ENCODE data around the gene KNDC1.

KNDC1 gene

DNA sequence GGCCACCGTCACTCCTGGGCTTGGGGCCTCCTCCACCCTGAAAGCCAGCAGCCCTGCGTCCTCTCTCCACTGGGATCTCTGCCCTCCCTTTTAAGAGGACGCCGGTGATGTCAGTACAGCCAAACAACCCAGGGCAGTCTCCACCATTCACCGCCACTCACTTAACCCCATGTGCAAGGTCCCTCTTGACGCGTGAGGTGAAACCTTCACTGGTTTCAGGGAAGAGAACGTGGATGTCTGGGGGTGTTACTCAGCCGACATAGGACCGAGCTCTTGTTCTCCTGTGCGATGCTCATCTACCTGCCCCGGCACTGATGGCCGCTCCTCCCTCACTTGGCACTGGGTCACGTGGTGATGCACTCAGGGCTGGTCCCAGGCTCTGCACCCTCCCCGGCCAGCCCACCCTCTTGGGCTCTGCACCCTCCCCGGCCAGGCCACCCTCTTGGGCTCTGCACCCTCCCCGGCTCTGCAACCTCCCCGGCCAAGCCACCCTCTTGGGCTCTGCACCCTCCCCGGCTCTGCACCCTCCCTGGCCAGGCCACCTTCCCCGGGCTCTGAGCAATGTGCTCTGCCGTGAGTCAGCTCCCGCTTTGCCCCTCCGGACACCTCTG is 36.2 kb upstream of the KNDC1 start:
- no peaks in the 10 kb centered on the region for H3K27me3 ChIP-seq (ENCODE audit: insufficient read depth, low read length, poor library complexity)
- no peaks in the 10 kb centered on the region for H3K4me1 ChIP-seq (ENCODE audit: control insufficient read depth, low read depth, low read length)
- H3K79me2 ChIP-seq (ENCODE audit: control insufficient read depth, insufficient read depth, low read length), result no peaks in the 10 kb centered on the region
- H3K27ac ChIP-seq (ENCODE audit: low read depth, low read length), result no peak overlapping the region
- H3K36me3 ChIP-seq (ENCODE audit: control insufficient read depth, insufficient read depth, low read length), result no peaks in the 10 kb centered on the region
- no peak overlapping the region for H3K4me2 ChIP-seq (ENCODE audit: low read length)
- no peak overlapping the region for H2AK5ac ChIP-seq (ENCODE audit: low read length)
- no CpG with 5 or more reads among the region's 23 CpGs for WGBS (ENCODE audit: extremely low coverage, insufficient coverage, low lambda C conversion rate)
- H2BK120ac ChIP-seq (ENCODE audit: low read depth, low read length), result no peak overlapping the region
- no peak overlapping the region for H3K4me3 ChIP-seq (ENCODE audit: low read length)
- no peak overlapping the region for H4K8ac ChIP-seq (ENCODE audit: low read depth, low read length)
- H3K56ac ChIP-seq (ENCODE audit: low read length), result no peak overlapping the region
- H3K18ac ChIP-seq (ENCODE audit: low read length), result no peak overlapping the region
- H4K5ac ChIP-seq (ENCODE audit: low read length), result no peak overlapping the region
- no peak overlapping the region for H3K4ac ChIP-seq (ENCODE audit: low read depth, low read length)
- H3K23ac ChIP-seq (ENCODE audit: low read length), result no peak overlapping the region
- no peak overlapping the region for H2BK5ac ChIP-seq (ENCODE audit: low read length)
- no peaks in the 10 kb centered on the region for H3K79me1 ChIP-seq (ENCODE audit: low read length)
- no peak for DNase-seq
- H2BK15ac ChIP-seq (replicated peaks; ENCODE audit: low read depth), result no peak overlapping the region
- no peak overlapping the region for H3K9ac ChIP-seq (ENCODE audit: low read length)

DNA sequence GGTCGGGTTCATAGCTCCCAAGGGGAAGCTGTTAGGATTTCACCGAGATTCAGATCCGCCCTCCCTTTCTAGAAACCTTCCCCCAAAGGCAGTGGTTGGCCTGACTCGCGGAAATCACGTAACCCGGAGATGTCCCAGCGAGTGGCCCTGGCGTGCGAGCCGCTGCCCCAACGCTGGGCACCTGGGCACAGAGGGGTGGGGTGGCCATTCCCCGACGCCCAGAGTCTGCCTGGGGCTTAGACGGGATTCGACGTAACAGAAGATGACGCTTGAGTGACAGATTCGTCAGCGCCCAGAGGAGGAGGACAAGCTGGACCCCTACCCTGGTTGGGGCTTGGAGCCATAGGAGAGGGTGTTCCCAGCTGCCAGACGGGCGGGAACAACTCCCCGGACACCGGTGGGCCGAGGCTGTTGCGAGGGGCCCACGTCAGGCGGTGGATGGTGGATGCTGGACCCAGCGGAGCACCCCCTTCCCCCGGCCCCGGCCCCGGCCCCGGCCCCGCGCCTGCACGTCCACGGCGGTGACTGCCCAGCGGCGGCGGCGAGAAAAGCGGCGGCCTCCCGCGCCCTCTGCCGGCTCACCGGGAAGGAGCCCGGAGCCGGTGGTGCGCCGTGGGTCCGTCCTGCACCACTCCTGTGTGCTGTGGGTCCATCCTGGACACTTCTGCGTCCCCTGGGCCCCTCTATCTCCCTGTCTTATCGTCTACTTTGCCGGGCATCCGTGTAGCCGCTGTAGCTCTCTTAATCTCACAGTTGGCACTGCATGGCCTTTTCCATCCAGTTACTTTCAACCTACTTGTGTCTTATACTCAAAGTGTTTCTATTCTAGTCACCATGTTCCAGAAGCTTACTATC is 35.4 kb upstream of the KNDC1 start:
- WGBS (ENCODE audit: extremely low coverage, insufficient coverage, low lambda C conversion rate), result no CpG with 5 or more reads among the region's 58 CpGs
- H2BK15ac ChIP-seq (replicated peaks; ENCODE audit: low read depth), result no peak overlapping the region
- peak; percentile 29 for DNase-seq

DNA sequence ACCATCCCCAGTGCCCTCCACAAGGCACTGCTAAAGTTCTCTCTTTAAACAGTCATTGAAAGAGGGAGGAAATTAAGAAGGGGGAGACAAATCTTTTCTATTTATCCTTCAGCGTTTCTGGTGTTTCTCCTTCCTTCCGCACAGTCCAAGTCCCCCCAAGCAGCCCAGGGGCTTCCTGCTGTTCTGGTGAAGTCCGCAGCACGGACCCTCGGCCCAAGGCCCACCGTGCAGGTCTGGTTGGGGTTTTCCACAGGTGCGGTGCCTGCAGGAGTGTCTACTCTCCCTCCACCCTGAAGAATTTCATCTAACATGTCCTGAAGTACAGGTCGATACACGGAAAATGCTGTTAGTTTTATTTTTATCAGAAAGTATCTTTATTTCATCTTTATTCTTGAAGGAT is 34.1 kb upstream of the KNDC1 start:
- Histone ChIP-seq H2BK5ac (ENCODE audit: low read length) (no peak overlapping the region), H3K36me3 (ENCODE audit: control insufficient read depth, insufficient read depth, low read length) (no peaks in the 10 kb centered on the region), H3K4me2 (ENCODE audit: low read length) (no peak overlapping the region), H3K9ac (ENCODE audit: low read length) (no peak overlapping the region), H4K5ac (ENCODE audit: low read length) (no peak overlapping the region), H3K27me3 (ENCODE audit: insufficient read depth, low read length, poor library complexity) (no peaks in the 10 kb centered on the region), H3K4me1 (ENCODE audit: control insufficient read depth, low read depth, low read length) (no peaks in the 10 kb centered on the region), H2BK15ac (replicated peaks; ENCODE audit: low read depth) (no peak overlapping the region), H3K18ac (ENCODE audit: low read length) (no peak overlapping the region), H3K56ac (ENCODE audit: low read length) (no peak overlapping the region), H4K8ac (ENCODE audit: low read depth, low read length) (no peak overlapping the region), H3K4me3 (ENCODE audit: low read length) (no peak overlapping the region), H3K23ac (ENCODE audit: low read length) (no peak overlapping the region), H3K79me1 (ENCODE audit: low read length) (no peaks in the 10 kb centered on the region), H3K27ac (ENCODE audit: low read depth, low read length) (no peak overlapping the region), H2BK120ac (ENCODE audit: low read depth, low read length) (no peak overlapping the region), H3K79me2 (ENCODE audit: control insufficient read depth, insufficient read depth, low read length) (no peaks in the 10 kb centered on the region), H2AK5ac (ENCODE audit: low read length) (no peak overlapping the region), H3K4ac (ENCODE audit: low read depth, low read length) (no peak overlapping the region)
- no peak for DNase-seq
- no CpG with 5 or more reads among the region's 9 CpGs for WGBS (ENCODE audit: extremely low coverage, insufficient coverage, low lambda C conversion rate)

More for the DNA sequence above, 35.4 kb upstream of the KNDC1 start:
- Histone ChIP-seq H4K5ac (ENCODE audit: low read length) (no peak overlapping the region), H3K56ac (ENCODE audit: low read length) (peak overlapping the region; percentile 30), H3K4me2 (ENCODE audit: low read length) (no peak overlapping the region), H3K18ac (ENCODE audit: low read length) (no peak overlapping the region), H2BK120ac (ENCODE audit: low read depth, low read length) (no peak overlapping the region), H3K27me3 (ENCODE audit: insufficient read depth, low read length, poor library complexity) (no peaks in the 10 kb centered on the region), H4K8ac (ENCODE audit: low read depth, low read length) (no peak overlapping the region), H3K79me2 (ENCODE audit: control insufficient read depth, insufficient read depth, low read length) (no peaks in the 10 kb centered on the region), H3K4me3 (ENCODE audit: low read length) (no peak overlapping the region), H3K9ac (ENCODE audit: low read length) (no peak overlapping the region), H3K36me3 (ENCODE audit: control insufficient read depth, insufficient read depth, low read length) (no peaks in the 10 kb centered on the region), H3K4ac (ENCODE audit: low read depth, low read length) (no peak overlapping the region), H3K79me1 (ENCODE audit: low read length) (no peaks in the 10 kb centered on the region), H2BK5ac (ENCODE audit: low read length) (no peak overlapping the region), H3K27ac (ENCODE audit: low read depth, low read length) (no peak overlapping the region), H2AK5ac (ENCODE audit: low read length) (no peak overlapping the region), H3K23ac (ENCODE audit: low read length) (no peak overlapping the region), H3K4me1 (ENCODE audit: control insufficient read depth, low read depth, low read length) (no peaks in the 10 kb centered on the region)

DNA sequence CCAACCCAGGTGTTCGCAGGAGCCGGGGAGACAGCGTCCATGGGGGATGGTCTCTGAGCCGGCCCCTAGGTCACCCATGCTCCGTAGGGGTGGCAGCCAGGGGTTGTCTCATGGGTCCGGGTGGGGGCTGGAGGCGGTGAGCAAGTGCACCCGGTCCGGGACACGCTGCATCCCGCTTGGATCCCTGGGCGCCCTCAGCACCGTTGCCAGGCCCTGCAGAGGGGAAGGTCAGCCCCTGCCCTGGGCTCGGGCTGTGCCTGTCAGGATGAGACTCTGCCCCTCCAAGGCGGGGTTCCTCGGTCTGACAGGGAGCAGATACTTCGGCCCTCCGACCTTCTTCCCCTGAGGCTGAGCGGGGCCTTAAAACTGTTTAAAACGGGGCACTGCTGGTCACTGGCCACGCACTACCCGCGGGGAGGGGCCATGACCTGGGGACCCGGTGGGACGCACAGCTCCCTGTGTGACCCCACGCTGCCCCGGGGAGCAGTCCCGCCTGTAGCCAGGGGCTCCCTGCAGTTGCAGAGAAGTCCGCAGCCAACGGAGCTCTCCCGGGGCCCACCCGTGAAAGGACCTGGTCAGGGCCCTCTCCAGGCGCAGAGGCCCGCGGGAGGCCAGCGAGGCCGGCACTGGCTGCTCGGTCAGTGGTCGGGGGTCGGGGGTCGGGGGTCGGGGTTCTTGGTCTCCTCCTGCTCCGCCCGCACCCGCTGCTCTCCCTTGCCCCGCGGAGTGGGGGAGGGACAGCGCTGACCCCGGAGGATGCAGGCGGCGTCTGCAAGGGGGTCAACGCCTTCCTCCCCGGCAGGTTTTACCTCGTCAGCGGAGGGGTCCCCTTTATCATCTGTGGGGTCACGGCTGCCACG is 33.4 kb upstream of the KNDC1 start:
- Histone ChIP-seq H3K4me1 (ENCODE audit: control insufficient read depth, low read depth, low read length) (no peaks in the 10 kb centered on the region), H3K79me1 (ENCODE audit: low read length) (no peaks in the 10 kb centered on the region), H3K36me3 (ENCODE audit: control insufficient read depth, insufficient read depth, low read length) (no peaks in the 10 kb centered on the region), H3K4me3 (ENCODE audit: low read length) (no peak overlapping the region), H3K9ac (ENCODE audit: low read length) (no peak overlapping the region), H3K18ac (ENCODE audit: low read length) (no peak overlapping the region), H3K4ac (ENCODE audit: low read depth, low read length) (no peak overlapping the region), H3K23ac (ENCODE audit: low read length) (no peak overlapping the region), H2BK120ac (ENCODE audit: low read depth, low read length) (no peak overlapping the region), H3K4me2 (ENCODE audit: low read length) (no peak overlapping the region), H3K27me3 (ENCODE audit: insufficient read depth, low read length, poor library complexity) (no peaks in the 10 kb centered on the region), H4K5ac (ENCODE audit: low read length) (no peak overlapping the region), H4K8ac (ENCODE audit: low read depth, low read length) (no peak overlapping the region), H3K56ac (ENCODE audit: low read length) (no peak overlapping the region), H2BK15ac (replicated peaks; ENCODE audit: low read depth) (no peak overlapping the region), H2BK5ac (ENCODE audit: low read length) (no peak overlapping the region), H2AK5ac (ENCODE audit: low read length) (no peak overlapping the region), H3K79me2 (ENCODE audit: control insufficient read depth, insufficient read depth, low read length) (no peaks in the 10 kb centered on the region), H3K27ac (ENCODE audit: low read depth, low read length) (no peak overlapping the region)
- no peak for DNase-seq
- no CpG with 5 or more reads among the region's 57 CpGs for WGBS (ENCODE audit: extremely low coverage, insufficient coverage, low lambda C conversion rate)

DNA sequence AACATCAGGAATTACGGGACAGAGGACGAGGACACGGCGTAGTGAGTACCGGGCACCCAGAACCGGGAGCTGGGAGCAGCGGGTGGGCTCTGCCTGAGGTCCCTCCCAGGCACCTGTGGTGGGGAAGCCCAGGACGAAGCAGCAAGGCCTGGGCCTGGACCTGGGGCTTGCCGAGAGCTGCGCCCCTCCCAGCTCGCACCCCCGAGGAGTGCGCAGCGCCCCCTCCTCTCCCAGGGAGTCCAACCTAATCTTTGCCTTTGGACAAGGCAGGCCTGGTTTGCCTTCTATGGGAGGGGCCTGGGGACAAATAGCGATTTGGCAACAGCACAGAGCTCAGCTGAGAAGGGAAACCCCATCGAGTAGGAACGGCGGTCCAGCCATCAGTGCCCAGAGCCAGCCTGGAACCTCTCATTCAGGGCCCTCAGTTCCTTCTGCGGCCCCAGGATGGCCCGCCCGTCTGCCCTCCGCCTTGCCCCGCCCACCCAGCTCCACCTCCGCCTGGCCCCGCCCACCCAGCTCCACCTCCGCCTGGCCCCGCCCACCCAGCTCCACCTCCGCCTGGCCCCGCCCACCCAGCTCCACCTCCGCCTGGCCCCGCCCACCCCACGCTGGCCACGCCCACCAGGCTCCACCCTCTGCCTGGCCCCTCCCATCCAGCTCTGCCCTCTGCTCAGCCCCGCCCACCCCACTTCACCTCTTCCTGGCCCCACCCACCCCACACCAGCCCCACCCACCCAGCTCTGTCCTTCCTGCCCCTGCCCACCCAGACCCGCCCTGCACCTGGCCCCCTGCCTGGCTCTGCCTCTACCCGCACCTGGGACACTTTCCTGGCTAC is 32.5 kb upstream of the KNDC1 start:
- no peaks in the 10 kb centered on the region for H3K36me3 ChIP-seq (ENCODE audit: control insufficient read depth, insufficient read depth, low read length)
- no peaks in the 10 kb centered on the region for H3K79me2 ChIP-seq (ENCODE audit: control insufficient read depth, insufficient read depth, low read length)
- no peak overlapping the region for H2BK5ac ChIP-seq (ENCODE audit: low read length)
- H3K4me1 ChIP-seq (ENCODE audit: control insufficient read depth, low read depth, low read length), result no peaks in the 10 kb centered on the region
- H4K8ac ChIP-seq (ENCODE audit: low read depth, low read length), result no peak overlapping the region
- H3K56ac ChIP-seq (ENCODE audit: low read length), result no peak overlapping the region
- no peak overlapping the region for H2BK15ac ChIP-seq (replicated peaks; ENCODE audit: low read depth)
- WGBS (ENCODE audit: extremely low coverage, insufficient coverage, low lambda C conversion rate), result no CpG with 5 or more reads among the region's 36 CpGs
- no peaks in the 10 kb centered on the region for H3K27me3 ChIP-seq (ENCODE audit: insufficient read depth, low read length, poor library complexity)
- H3K4me2 ChIP-seq (ENCODE audit: low read length), result no peak overlapping the region
- H3K4ac ChIP-seq (ENCODE audit: low read depth, low read length), result no peak overlapping the region
- no peak overlapping the region for H2AK5ac ChIP-seq (ENCODE audit: low read length)
- no peak overlapping the region for H2BK120ac ChIP-seq (ENCODE audit: low read depth, low read length)
- no peak overlapping the region for H3K18ac ChIP-seq (ENCODE audit: low read length)
- DNase-seq, result no peak
- no peak overlapping the region for H3K23ac ChIP-seq (ENCODE audit: low read length)
- no peak overlapping the region for H4K5ac ChIP-seq (ENCODE audit: low read length)
- no peak overlapping the region for H3K9ac ChIP-seq (ENCODE audit: low read length)
- H3K27ac ChIP-seq (ENCODE audit: low read depth, low read length), result no peak overlapping the region
- no peak overlapping the region for H3K4me3 ChIP-seq (ENCODE audit: low read length)
- no peaks in the 10 kb centered on the region for H3K79me1 ChIP-seq (ENCODE audit: low read length)
